HCT116 (cell line): ENCODE measurements around the gene B3GNT5. TPM values are rescaled to one million over a fixed set of nuclear protein-coding genes. Genes with fewer than 3 reads are reported as not detected.

Source experiments
- ATAC-seq: fragments of 200-7000 bp; cut with Tn5 transposase; 2 replicates; pipeline ENCODE4 v1.9.1; 2020; ENCODE audit warnings: mild to moderate bottlenecking, moderate library complexity
- BruUV-seq: library from RNA; stranded (reverse); fragments of 400-500 nt; replicated peaks from 2 replicates; lab custom pipeline; 2021; lab: Mats Ljungman, UMichigan
- CTCF ChIA-PET: fragments of 300-600 bp; sonication (Branson Sonifier 250); formaldehyde crosslinking; loops from one replicate; lab custom pipeline; 2021; ENCODE audit warnings: antibody characterized with exemption; lab: Charles Lee
- POLR2A ChIA-PET: fragments of 300-600, 350-600 bp; sonication (Branson Sonifier 250); formaldehyde crosslinking; loops from one replicate; lab custom pipeline; 2021; ENCODE audit warnings: antibody characterized with exemption; lab: Charles Lee
- RAD21 ChIA-PET, 2 experiments: fragments of 300-600 bp; sonication (Branson Sonifier 250); formaldehyde crosslinking; loops; one replicate each; lab custom pipeline; 2023; ENCODE audit warnings: low total read pairs in 2 of 2; ENCODE audit not compliant: uncharacterized antibody in 2 of 2, unreplicated experiment in 2 of 2, low non-redundant PET in 1 of 2; lab: Charles Lee
- DNase-seq: peaks from one replicate; pipeline ENCODE4 v3.0.0-alpha.2; 2010; ENCODE audit warnings: low read depth, low spot score
- H2AFZ ChIP-seq: fragments of 200-600 bp; shearing (Covaris generic), sonication (generic); 2 replicates; pipeline ENCODE4 v1.6.1; 2017; ENCODE audit warnings: low read depth, mixed run types, mixed read lengths, antibody characterized with exemption, low read length; ENCODE audit not compliant: poor library complexity, severe bottlenecking
- H3K27ac ChIP-seq: 2 replicates; pipeline ENCODE4 v1.5.1; 2012; ENCODE audit warnings: low read depth, low read length
- H3K27me3 ChIP-seq: fragments of 200-600 bp; sonication (generic); 2 replicates; pipeline ENCODE4 v1.6.1; 2016; ENCODE audit warnings: mixed run types, low read length, mixed read lengths; ENCODE audit not compliant: insufficient read depth
- H3K36me3 ChIP-seq, 2 experiments: fragments of 200-500 bp in 1 of 2; fragments of 200-600 bp in 1 of 2; sonication (Bioruptor generic) in 1 of 2; sonication (generic) in 1 of 2; 2 replicates each; pipeline versions ENCODE4 v1.5.1 to v1.6.1; 2014 to 2016; ENCODE audit warnings: low read length in 2 of 2, inconsistent platforms in 1 of 2, mixed read lengths in 1 of 2, mixed run types in 1 of 2; ENCODE audit not compliant: insufficient read depth in 2 of 2, control insufficient read depth in 1 of 2
- H3K4me1 ChIP-seq, 2 experiments: fragments of 200-600 bp in 1 of 2; sonication (generic) in 1 of 2; 2 replicates each; pipeline versions ENCODE4 v1.5.1 to v1.6.1; 2012 to 2017; ENCODE audit warnings: low read length in 2 of 2, inconsistent platforms in 1 of 2, mild to moderate bottlenecking in 1 of 2, mixed read lengths in 1 of 2, mixed run types in 1 of 2, moderate library complexity in 1 of 2; ENCODE audit not compliant: insufficient read depth in 2 of 2, control insufficient read depth in 1 of 2
- H3K4me2 ChIP-seq: fragments of 200-600 bp; sonication (generic); 2 replicates; pipeline ENCODE4 v1.6.1; 2017; ENCODE audit warnings: mixed run types, low read length, mixed read lengths
- H3K4me3 ChIP-seq, 2 experiments: fragments of 200-600 bp in 1 of 2; sonication (generic) in 1 of 2; replicated peaks in 1 of 2; 2 replicates each; pipeline ENCODE4 v1.5.1; 2011 to 2016; ENCODE audit warnings: low read length in 2 of 2, control low read depth in 1 of 2, low read depth in 1 of 2, mild to moderate bottlenecking in 1 of 2, mixed read lengths in 1 of 2, mixed run types in 1 of 2
- H3K79me2 ChIP-seq: fragments of 200-600 bp; sonication (generic); 2 replicates; pipeline ENCODE4 v1.6.1; 2017; ENCODE audit warnings: mild to moderate bottlenecking, mixed run types, low read length, moderate library complexity, mixed read lengths; ENCODE audit not compliant: insufficient read depth
- H3K9ac ChIP-seq: fragments of 200-600 bp; sonication (generic); 2 replicates; pipeline ENCODE4 v1.6.1; 2016; ENCODE audit warnings: low read length, mixed read lengths
- H3K9me2 ChIP-seq: fragments of 200-600 bp; sonication (generic), shearing (Covaris generic); 2 replicates; pipeline ENCODE4 v1.6.1; 2017; ENCODE audit warnings: mixed run types, mild to moderate bottlenecking, moderate library complexity; ENCODE audit not compliant: insufficient read depth
- H3K9me3 ChIP-seq, 2 experiments: fragments of 200-500 bp in 1 of 2; fragments of 200-600 bp in 1 of 2; sonication (Bioruptor generic) in 1 of 2; sonication (generic) in 1 of 2; 2 replicates each; pipeline ENCODE4 v1.6.1; 2014 to 2017; ENCODE audit warnings: low read length in 2 of 2, mixed read lengths in 2 of 2, inconsistent platforms in 1 of 2, low read depth in 1 of 2, mild to moderate bottlenecking in 1 of 2, mixed run types in 1 of 2, moderate library complexity in 1 of 2; ENCODE audit not compliant: control insufficient read depth in 1 of 2, insufficient read depth in 1 of 2
- H4K20me1 ChIP-seq: fragments of 200-600 bp; sonication (generic), shearing (Covaris generic); 2 replicates; pipeline ENCODE4 v1.6.1; 2017; ENCODE audit warnings: mixed run types, mild to moderate bottlenecking, moderate library complexity; ENCODE audit not compliant: insufficient read depth
- CBX3 ChIP-seq: IDR thresholded peaks from 2 replicates; pipeline ENCODE4 v1.6.1; 2012; ENCODE audit warnings: low read depth
- CEBPB ChIP-seq: IDR thresholded peaks from 2 replicates; pipeline ENCODE4 v1.6.1; 2012; ENCODE audit warnings: low read depth
- EGR1 ChIP-seq: IDR thresholded peaks from 2 replicates; pipeline ENCODE4 v1.6.1; 2012; ENCODE audit warnings: low read depth
- ELF1 ChIP-seq: IDR thresholded peaks from 2 replicates; pipeline ENCODE4 v1.6.1; 2012; ENCODE audit warnings: low read depth, borderline replicate concordance
- EZH2phosphoT487 ChIP-seq: fragments of 200-600 bp; IDR thresholded peaks from 2 replicates; pipeline ENCODE4 v1.6.1; 2018; ENCODE audit warnings: antibody characterized with exemption, borderline replicate concordance
- FOSL1 ChIP-seq: IDR thresholded peaks from 2 replicates; pipeline ENCODE4 v1.6.1; 2012; ENCODE audit warnings: low read depth
- JUND ChIP-seq: IDR thresholded peaks from 2 replicates; pipeline ENCODE4 v1.6.1; 2012
- SIN3A ChIP-seq: IDR thresholded peaks from 2 replicates; pipeline ENCODE4 v1.6.1; 2012; ENCODE audit warnings: low read depth
- SP1 ChIP-seq: IDR thresholded peaks from 2 replicates; pipeline ENCODE4 v1.6.1; 2012; ENCODE audit warnings: low read depth
- SRF ChIP-seq: IDR thresholded peaks from 2 replicates; pipeline ENCODE4 v1.6.1; 2012; ENCODE audit warnings: low read depth
- YY1 ChIP-seq: IDR thresholded peaks from 2 replicates; pipeline ENCODE4 v1.6.1; 2011; ENCODE audit warnings: low read length, low read depth, moderate library complexity, mild to moderate bottlenecking; ENCODE audit not compliant: insufficient replicate concordance; ENCODE audit errors: extremely low read depth
- ZFX ChIP-seq: fragments of 450-650 bp; IDR thresholded peaks from 2 replicates; pipeline ENCODE4 v1.6.1; 2017
- ZNF274 ChIP-seq: fragments of 200-500 bp; sonication (Bioruptor generic); IDR thresholded peaks from 2 replicates; pipeline ENCODE4 v1.6.1; 2014; ENCODE audit warnings: mild to moderate bottlenecking, low read depth, low read length, inconsistent platforms
- intact Hi-C: fragments of 100-400 bp; cut with micrococcal nuclease; formaldehyde crosslinking; loops from 2 replicates; pipeline ENCODE4 v1.10.0; 2022
- total RNA-seq: library from RNA; stranded (reverse); gene quantifications from one replicate; pipeline ENCODE4 v1.2.1, GENCODE V29; 2021; ENCODE audit not compliant: unreplicated experiment
- TF ChIP-seq, protein P1 (sequence below): IDR thresholded peaks from 2 replicates; pipeline ENCODE4 v1.6.1; 2011; ENCODE audit warnings: mild to moderate bottlenecking, low read length, moderate library complexity; ENCODE audit not compliant: insufficient replicate concordance; ENCODE audit errors: extremely low read depth
- TF ChIP-seq, protein P2 (sequence below): IDR thresholded peaks from 2 replicates; pipeline ENCODE4 v1.6.1; 2012; ENCODE audit warnings: low read depth
- TF ChIP-seq, protein P3 (sequence below): IDR thresholded peaks from 2 replicates; pipeline ENCODE4 v1.6.1; 2012

B3GNT5 gene
- total RNA-seq, 1 experiment from 2014 or later: 25.3 TPM

DNA sequence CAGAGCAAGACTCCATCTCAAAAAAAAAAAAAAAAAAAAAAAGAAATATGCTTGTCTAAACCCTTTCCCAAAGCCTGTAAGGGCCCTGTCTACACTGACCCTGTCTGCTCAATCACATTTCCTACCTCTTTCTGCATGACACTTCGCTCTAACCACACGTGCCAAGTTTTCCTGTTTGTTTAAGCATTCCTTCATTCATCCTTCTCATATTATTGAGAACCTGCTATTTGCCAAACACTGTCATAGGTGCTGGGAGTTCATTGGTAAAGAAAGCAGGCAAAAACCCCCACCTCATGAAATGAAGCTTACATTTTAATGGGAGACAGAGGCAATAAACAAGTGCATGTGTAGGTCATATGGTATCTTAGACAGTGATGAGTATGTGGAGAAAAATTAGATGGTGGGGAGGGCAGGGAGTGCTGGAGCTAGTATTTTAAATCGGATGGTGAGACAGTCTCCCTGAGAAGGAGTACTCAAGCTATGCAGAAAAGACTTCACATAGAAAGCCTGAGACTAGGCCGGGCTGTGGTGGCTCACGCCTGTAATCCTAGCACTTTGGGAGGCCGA is 48.0 kb downstream of the B3GNT5 start:
- RAD21 ChIA-PET: no interaction called here
- Histone ChIP-seq H3K4me2 (no peak overlapping the region), H2AFZ (no peak overlapping the region), H3K27ac (no peak overlapping the region), H3K9me2 (no peaks in the 10 kb centered on the region), H3K27me3 (no peaks in the 10 kb centered on the region), H4K20me1 (no peaks in the 10 kb centered on the region), H3K79me2 (no peaks in the 10 kb centered on the region), H3K4me1 (peaks cover 0 to 8% of the 10 kb centered on the region in 2 experiments; a peak in 2 of 4 replicates), H3K9ac (no peak overlapping the region), H3K36me3 (no peaks in the 10 kb centered on the region), H3K9me3 (no peaks in the 10 kb centered on the region), H3K4me3 (no peak overlapping the region)
- intact Hi-C loops: no loop called here
- no peak for DNase-seq
- no peak for ATAC-seq
- CTCF ChIA-PET: no interaction called here
- TF ChIP-seq, protein P1, sequence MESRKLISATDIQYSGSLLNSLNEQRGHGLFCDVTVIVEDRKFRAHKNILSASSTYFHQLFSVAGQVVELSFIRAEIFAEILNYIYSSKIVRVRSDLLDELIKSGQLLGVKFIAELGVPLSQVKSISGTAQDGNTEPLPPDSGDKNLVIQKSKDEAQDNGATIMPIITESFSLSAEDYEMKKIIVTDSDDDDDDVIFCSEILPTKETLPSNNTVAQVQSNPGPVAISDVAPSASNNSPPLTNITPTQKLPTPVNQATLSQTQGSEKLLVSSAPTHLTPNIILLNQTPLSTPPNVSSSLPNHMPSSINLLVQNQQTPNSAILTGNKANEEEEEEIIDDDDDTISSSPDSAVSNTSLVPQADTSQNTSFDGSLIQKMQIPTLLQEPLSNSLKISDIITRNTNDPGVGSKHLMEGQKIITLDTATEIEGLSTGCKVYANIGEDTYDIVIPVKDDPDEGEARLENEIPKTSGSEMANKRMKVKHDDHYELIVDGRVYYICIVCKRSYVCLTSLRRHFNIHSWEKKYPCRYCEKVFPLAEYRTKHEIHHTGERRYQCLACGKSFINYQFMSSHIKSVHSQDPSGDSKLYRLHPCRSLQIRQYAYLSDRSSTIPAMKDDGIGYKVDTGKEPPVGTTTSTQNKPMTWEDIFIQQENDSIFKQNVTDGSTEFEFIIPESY: no peak
- TF ChIP-seq EZH2phosphoT487 (no peak), CEBPB (no peak), SIN3A (no peak), ZFX (no peak), SRF (no peak), JUND (no peak), ELF1 (no peak), SP1 (no peak), CBX3 (no peak), ZNF274 (no peak), YY1 (no peak), FOSL1 (no peak), EGR1 (no peak)
- TF ChIP-seq, protein P2, sequence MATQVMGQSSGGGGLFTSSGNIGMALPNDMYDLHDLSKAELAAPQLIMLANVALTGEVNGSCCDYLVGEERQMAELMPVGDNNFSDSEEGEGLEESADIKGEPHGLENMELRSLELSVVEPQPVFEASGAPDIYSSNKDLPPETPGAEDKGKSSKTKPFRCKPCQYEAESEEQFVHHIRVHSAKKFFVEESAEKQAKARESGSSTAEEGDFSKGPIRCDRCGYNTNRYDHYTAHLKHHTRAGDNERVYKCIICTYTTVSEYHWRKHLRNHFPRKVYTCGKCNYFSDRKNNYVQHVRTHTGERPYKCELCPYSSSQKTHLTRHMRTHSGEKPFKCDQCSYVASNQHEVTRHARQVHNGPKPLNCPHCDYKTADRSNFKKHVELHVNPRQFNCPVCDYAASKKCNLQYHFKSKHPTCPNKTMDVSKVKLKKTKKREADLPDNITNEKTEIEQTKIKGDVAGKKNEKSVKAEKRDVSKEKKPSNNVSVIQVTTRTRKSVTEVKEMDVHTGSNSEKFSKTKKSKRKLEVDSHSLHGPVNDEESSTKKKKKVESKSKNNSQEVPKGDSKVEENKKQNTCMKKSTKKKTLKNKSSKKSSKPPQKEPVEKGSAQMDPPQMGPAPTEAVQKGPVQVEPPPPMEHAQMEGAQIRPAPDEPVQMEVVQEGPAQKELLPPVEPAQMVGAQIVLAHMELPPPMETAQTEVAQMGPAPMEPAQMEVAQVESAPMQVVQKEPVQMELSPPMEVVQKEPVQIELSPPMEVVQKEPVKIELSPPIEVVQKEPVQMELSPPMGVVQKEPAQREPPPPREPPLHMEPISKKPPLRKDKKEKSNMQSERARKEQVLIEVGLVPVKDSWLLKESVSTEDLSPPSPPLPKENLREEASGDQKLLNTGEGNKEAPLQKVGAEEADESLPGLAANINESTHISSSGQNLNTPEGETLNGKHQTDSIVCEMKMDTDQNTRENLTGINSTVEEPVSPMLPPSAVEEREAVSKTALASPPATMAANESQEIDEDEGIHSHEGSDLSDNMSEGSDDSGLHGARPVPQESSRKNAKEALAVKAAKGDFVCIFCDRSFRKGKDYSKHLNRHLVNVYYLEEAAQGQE: no peak
- TF ChIP-seq, protein P3, sequence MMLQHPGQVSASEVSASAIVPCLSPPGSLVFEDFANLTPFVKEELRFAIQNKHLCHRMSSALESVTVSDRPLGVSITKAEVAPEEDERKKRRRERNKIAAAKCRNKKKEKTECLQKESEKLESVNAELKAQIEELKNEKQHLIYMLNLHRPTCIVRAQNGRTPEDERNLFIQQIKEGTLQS: no peak
- POLR2A ChIA-PET: no interaction called here
- BruUV-seq: no TSS peak
